Measurements from ENCODE around the gene VKORC1L1.

VKORC1L1 gene

DNA sequence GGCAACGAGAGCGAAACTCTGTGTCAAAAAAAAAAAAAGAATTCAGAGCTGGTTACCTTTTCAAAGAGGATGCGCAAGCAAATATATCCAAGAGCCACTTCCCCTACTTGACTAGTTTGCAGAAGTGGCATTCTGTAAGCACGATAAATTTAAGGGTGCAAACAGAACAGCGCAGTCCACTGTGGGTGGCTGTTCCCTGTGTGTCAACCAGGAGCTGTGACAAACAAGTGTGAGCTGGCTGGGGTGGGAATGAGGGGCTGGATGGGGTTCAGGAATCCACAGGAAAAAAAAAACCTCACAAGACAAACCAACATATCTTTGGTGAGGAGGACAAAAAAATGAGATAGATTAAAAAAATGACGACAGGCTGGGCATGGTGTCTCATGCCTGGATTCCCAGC lies 93.3 kb downstream of the VKORC1L1 start:
- ChIA-PET POLR2A (no interaction called here), CTCF (no interaction called here)
- TF ChIP-seq HDGF (IDR thresholded peaks at IDR 0.05; ENCODE audit: borderline replicate concordance), result no peak
- TF ChIP-seq ZNF384 (IDR thresholded peaks at IDR 0.05), result no peak
- no peak for TF ChIP-seq ELF4 (IDR thresholded peaks at IDR 0.05)
- no peak for TF ChIP-seq CTBP1 (IDR thresholded peaks at IDR 0.05; ENCODE audit: borderline replicate concordance)
- no peak for TF ChIP-seq L3MBTL2 (conservative IDR thresholded peaks at IDR 0.05)
- TF ChIP-seq TARDBP (IDR thresholded peaks at IDR 0.05), result no peak
- TF ChIP-seq NFRKB (IDR thresholded peaks at IDR 0.05), result no peak
- TF ChIP-seq SP1 (IDR thresholded peaks at IDR 0.05), result no peak
- TF ChIP-seq ARNT (IDR thresholded peaks at IDR 0.05), result no peak
- no peak for TF ChIP-seq FOXK2 (IDR thresholded peaks at IDR 0.05)
- no peak for TF ChIP-seq FOXM1 (IDR thresholded peaks at IDR 0.05; ENCODE audit: borderline replicate concordance)
- no peak for TF ChIP-seq LEF1 (IDR thresholded peaks at IDR 0.05; ENCODE audit: borderline replicate concordance)
- TF ChIP-seq BHLHE40 (IDR thresholded peaks at IDR 0.05; ENCODE audit: borderline replicate concordance), result no peak
- TF ChIP-seq FOXA1 (IDR thresholded peaks at IDR 0.05), result no peak
- no peak for TF ChIP-seq PKNOX1 (IDR thresholded peaks at IDR 0.05)
- no peak for TF ChIP-seq SUZ12 (IDR thresholded peaks at IDR 0.05)
- DNase-seq (ENCODE audit: extremely low spot score), result no peak

GRCh38 chr7:65967361-65968155 lies 94.7 kb downstream of the VKORC1L1 start:
- no peak for DNase-seq (ENCODE audit: extremely low spot score)
- POLR2A ChIA-PET, result no interaction called here
- TF ChIP-seq HDGF (IDR thresholded peaks at IDR 0.05; ENCODE audit: borderline replicate concordance) (no peak), ARNT (IDR thresholded peaks at IDR 0.05) (no peak), TARDBP (IDR thresholded peaks at IDR 0.05) (no peak), FOXM1 (IDR thresholded peaks at IDR 0.05; ENCODE audit: borderline replicate concordance) (no peak)
- CTCF ChIA-PET, result no interaction called here

DNA sequence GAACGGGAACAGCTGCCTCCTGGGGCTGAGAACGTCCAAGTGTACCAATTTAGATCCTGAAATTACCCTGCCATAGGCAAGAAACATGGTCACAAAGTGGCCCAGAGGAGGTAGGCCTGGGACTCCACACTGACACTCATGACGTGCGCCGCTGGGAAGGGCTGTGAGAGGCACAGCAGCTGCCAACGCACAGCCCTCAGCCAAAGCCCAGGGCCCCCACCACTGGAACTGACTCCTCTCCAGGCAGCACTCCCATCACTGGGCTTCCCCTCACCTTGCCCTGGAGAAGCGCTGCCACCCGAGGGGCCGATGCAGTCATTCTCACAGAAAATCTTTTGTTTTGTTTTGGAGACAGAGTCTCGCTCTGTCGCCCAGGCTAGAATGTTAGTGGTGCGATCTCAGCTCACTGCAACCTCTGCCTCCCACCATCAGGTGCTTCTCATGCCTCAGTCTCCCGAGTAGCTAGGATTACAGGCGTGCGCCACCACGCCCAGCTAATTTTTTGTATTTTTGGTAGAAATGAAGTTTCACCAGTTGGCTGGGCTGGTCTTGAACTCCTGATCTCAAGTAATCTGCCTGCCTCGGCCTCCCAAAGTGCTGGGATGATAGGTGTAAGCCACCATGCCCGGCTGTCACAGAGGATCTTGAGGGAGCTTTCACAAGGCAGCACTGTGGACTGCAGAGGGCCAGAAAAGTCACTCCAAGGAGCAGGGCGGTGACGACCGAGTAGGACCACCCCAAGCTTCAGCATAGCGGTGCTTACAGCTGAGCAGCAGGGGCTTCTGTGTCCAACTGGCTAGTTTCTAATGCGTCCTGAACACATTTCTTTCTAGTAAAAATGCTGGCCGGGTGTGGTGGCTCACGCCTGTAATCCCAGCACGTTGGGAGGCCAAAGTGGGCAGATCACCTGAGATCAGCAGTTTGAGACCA lies 95.6 kb downstream of the VKORC1L1 start:
- POLR2A ChIA-PET, result interaction anchor here (1.0 kb wide), 1 partner anchor 9 kb away, joined by 3 read pairs; no protein-coding TSS in a partner anchor

DNA sequence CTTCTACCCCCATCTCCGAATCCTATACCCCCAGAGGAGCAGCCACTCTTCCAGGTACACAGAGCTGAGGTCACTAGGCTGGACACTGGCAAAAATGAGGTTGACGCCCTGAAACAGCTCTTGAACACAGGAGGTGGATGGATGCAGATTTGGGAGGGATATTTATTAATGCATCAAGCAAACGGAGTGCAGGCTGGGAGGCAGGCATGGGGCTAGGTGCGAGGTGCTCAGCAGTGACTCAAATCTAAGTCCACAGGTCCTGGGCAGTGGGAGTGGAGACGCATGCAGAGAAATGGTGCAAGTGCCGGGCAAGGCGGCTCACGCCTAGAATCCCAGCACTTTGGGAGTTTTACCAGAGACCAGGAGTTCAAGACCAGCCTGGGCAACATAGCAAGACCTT lies 98.1 kb downstream of the VKORC1L1 start:
- no peak for DNase-seq (ENCODE audit: extremely low spot score)
- ChIA-PET POLR2A (no interaction called here), CTCF (no interaction called here)
- TF ChIP-seq FOXM1 (IDR thresholded peaks at IDR 0.05; ENCODE audit: borderline replicate concordance) (no peak), SP1 (IDR thresholded peaks at IDR 0.05) (no peak), L3MBTL2 (conservative IDR thresholded peaks at IDR 0.05) (no peak), HDGF (IDR thresholded peaks at IDR 0.05; ENCODE audit: borderline replicate concordance) (no peak), BHLHE40 (IDR thresholded peaks at IDR 0.05; ENCODE audit: borderline replicate concordance) (no peak), TARDBP (IDR thresholded peaks at IDR 0.05) (no peak)

More for the DNA sequence above, 95.6 kb downstream of the VKORC1L1 start:
- no peak for DNase-seq (ENCODE audit: extremely low spot score)
- CTCF ChIA-PET, result no interaction called here
- TF ChIP-seq TARDBP (IDR thresholded peaks at IDR 0.05) (no peak), HDGF (IDR thresholded peaks at IDR 0.05; ENCODE audit: borderline replicate concordance) (no peak), BHLHE40 (IDR thresholded peaks at IDR 0.05; ENCODE audit: borderline replicate concordance) (no peak), ELF4 (IDR thresholded peaks at IDR 0.05) (no peak), SP1 (IDR thresholded peaks at IDR 0.05) (no peak), ARNT (IDR thresholded peaks at IDR 0.05) (no peak)

- POLR2A ChIA-PET, result no interaction called here
- CTCF ChIA-PET, result no interaction called here
- TF ChIP-seq FOXK2 (IDR thresholded peaks at IDR 0.05) (no peak), ZNF384 (IDR thresholded peaks at IDR 0.05) (no peak), CTBP1 (IDR thresholded peaks at IDR 0.05; ENCODE audit: borderline replicate concordance) (no peak), FOXM1 (IDR thresholded peaks at IDR 0.05; ENCODE audit: borderline replicate concordance) (no peak), PKNOX1 (IDR thresholded peaks at IDR 0.05) (no peak), LEF1 (IDR thresholded peaks at IDR 0.05; ENCODE audit: borderline replicate concordance) (no peak), FOXA1 (IDR thresholded peaks at IDR 0.05) (no peak), HDGF (IDR thresholded peaks at IDR 0.05; ENCODE audit: borderline replicate concordance) (no peak), BHLHE40 (IDR thresholded peaks at IDR 0.05; ENCODE audit: borderline replicate concordance) (no peak), NFRKB (IDR thresholded peaks at IDR 0.05) (no peak), ARNT (IDR thresholded peaks at IDR 0.05) (no peak), L3MBTL2 (conservative IDR thresholded peaks at IDR 0.05) (no peak), SUZ12 (IDR thresholded peaks at IDR 0.05) (no peak), TARDBP (IDR thresholded peaks at IDR 0.05) (no peak), ELF4 (IDR thresholded peaks at IDR 0.05) (no peak), SP1 (IDR thresholded peaks at IDR 0.05) (no peak)
- no peak for DNase-seq (ENCODE audit: extremely low spot score)
These were observed 100.1 kb downstream of the VKORC1L1 start for GRCh38 chr7:65972976-65973375.

- DNase-seq (ENCODE audit: extremely low spot score), result no peak
- ChIA-PET CTCF (no interaction called here), POLR2A (no interaction called here)
- TF ChIP-seq TARDBP (IDR thresholded peaks at IDR 0.05), result no peak
- no peak for TF ChIP-seq ARNT (IDR thresholded peaks at IDR 0.05)
- TF ChIP-seq SP1 (IDR thresholded peaks at IDR 0.05), result no peak
- no peak for TF ChIP-seq LEF1 (IDR thresholded peaks at IDR 0.05; ENCODE audit: borderline replicate concordance)
- no peak for TF ChIP-seq ZNF384 (IDR thresholded peaks at IDR 0.05)
These were observed 101.4 kb downstream of the VKORC1L1 start for GRCh38 chr7:65974191-65974801.

Measured in HEK293T (cell line).